Gastroesophageal sphincter (tissue), 3 donors: ENCODE measurements around the gene GJD4.

Experiments used
- EP300 ChIP-seq: sonication (generic); formaldehyde crosslinking; IDR thresholded peaks from one replicate; pipeline ENCODE4 v1.6.1; 2017; ENCODE audit warnings: antibody characterized with exemption, mild to moderate bottlenecking
- POLR2A ChIP-seq, 2 donors: fragments of 450-650 bp; IDR thresholded peaks; one replicate each; pipeline ENCODE4 v1.6.1; 2017; ENCODE audit warnings: antibody characterized with exemption in 2 of 2, mild to moderate bottlenecking in 2 of 2, moderate library complexity in 1 of 2
- POLR2AphosphoS5 ChIP-seq: sonication (generic); formaldehyde crosslinking; IDR thresholded peaks from one replicate; pipeline ENCODE4 v1.6.1; 2017; ENCODE audit warnings: antibody characterized with exemption
- TF ChIP-seq, protein P1 (sequence below), 4 experiments: fragments of 200-600 bp in 2 of 4; fragments of 450-650 bp in 2 of 4; sonication (generic) in 1 of 4; IDR thresholded peaks; one replicate each; pipeline ENCODE4 v1.5.1; 2017 to 2019; ENCODE audit warnings: antibody characterized with exemption in 4 of 4, mild to moderate bottlenecking in 2 of 4, moderate library complexity in 2 of 4

DNA sequence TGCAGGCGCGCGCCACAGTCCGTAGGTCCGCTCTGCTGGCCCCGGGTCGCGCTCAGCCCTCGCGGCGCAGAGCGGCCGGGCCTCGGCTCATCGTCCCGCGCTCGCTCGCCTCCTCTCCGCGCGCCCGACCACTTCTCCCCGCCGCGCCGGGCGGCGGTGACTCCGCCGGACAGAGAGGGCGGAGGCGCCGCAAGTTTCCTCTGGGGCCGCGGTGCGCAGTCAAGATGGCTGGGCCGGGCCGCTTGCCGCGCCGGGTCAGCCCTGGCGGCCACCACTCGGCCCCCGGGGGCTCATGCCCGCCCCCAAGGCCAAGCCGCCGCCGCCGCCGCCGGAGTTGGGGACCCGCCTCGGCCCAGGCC is 36.5 kb downstream of the GJD4 start:
- TF ChIP-seq, protein P1, sequence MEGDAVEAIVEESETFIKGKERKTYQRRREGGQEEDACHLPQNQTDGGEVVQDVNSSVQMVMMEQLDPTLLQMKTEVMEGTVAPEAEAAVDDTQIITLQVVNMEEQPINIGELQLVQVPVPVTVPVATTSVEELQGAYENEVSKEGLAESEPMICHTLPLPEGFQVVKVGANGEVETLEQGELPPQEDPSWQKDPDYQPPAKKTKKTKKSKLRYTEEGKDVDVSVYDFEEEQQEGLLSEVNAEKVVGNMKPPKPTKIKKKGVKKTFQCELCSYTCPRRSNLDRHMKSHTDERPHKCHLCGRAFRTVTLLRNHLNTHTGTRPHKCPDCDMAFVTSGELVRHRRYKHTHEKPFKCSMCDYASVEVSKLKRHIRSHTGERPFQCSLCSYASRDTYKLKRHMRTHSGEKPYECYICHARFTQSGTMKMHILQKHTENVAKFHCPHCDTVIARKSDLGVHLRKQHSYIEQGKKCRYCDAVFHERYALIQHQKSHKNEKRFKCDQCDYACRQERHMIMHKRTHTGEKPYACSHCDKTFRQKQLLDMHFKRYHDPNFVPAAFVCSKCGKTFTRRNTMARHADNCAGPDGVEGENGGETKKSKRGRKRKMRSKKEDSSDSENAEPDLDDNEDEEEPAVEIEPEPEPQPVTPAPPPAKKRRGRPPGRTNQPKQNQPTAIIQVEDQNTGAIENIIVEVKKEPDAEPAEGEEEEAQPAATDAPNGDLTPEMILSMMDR (IDR thresholded peaks at IDR 0.05) = no peak
- TF ChIP-seq POLR2AphosphoS5 (no peak), POLR2A (IDR thresholded peaks at IDR 0.05) (no peak), EP300 (no peak)
